HEK293T (cell line): ENCODE data around the gene KRTAP9-2.

Experiments used
- FOXA1 ChIP-seq: fragments of 450-650 bp; IDR thresholded peaks from 2 replicates; pipeline ENCODE4 v1.6.1; 2016; ENCODE audit warnings: mild to moderate bottlenecking
- FOXM1 ChIP-seq: fragments of 450-650 bp; IDR thresholded peaks from 2 replicates; pipeline ENCODE4 v1.6.1; 2017; ENCODE audit warnings: mild to moderate bottlenecking, borderline replicate concordance
- NFRKB ChIP-seq: fragments of 450-650 bp; IDR thresholded peaks from 2 replicates; pipeline ENCODE4 v1.6.1; 2016; ENCODE audit warnings: mild to moderate bottlenecking, moderate library complexity

- TF ChIP-seq FOXA1 (no peak), FOXM1 (no peak), NFRKB (no peak)
Measured at GRCh38 chr17:41223821-41224220, 2.6 kb upstream of the KRTAP9-2 start.
